Muscle layer of colon (tissue), 2 donors: ENCODE results near the gene GLRB.
"Not testable (repeated sequence)": the region's sequence is repeated elsewhere in the genome, so short reads cannot be mapped to it uniquely, and the experiment has no call there.

Source experiments
- H3K27ac ChIP-seq: one replicate; pipeline ENCODE4 v1.7.0; 2013; ENCODE audit warnings: low read depth, mild to moderate bottlenecking, low read length, moderate library complexity
- H3K27me3 ChIP-seq, 2 donors: one replicate each; pipeline ENCODE4 v1.7.0; 2013; ENCODE audit warnings: low read length in 2 of 2, mild to moderate bottlenecking in 2 of 2; ENCODE audit not compliant: insufficient read depth in 2 of 2, control insufficient read depth in 1 of 2
- H3K36me3 ChIP-seq: one replicate; pipeline ENCODE4 v1.7.0; 2013; ENCODE audit warnings: mild to moderate bottlenecking, low read length; ENCODE audit not compliant: insufficient read depth
- H3K4me1 ChIP-seq: one replicate; pipeline ENCODE4 v1.7.0; 2013; ENCODE audit warnings: mild to moderate bottlenecking, low read length; ENCODE audit not compliant: insufficient read depth
- H3K4me3 ChIP-seq, 2 donors: one replicate each; pipeline ENCODE4 v1.7.0; 2013; ENCODE audit warnings: low read length in 2 of 2, low read depth in 1 of 2, mild to moderate bottlenecking in 1 of 2, moderate library complexity in 1 of 2
- H3K9ac ChIP-seq: one replicate; pipeline ENCODE4 v1.7.0; 2013; ENCODE audit warnings: low read length
- H3K9me3 ChIP-seq: one replicate; pipeline ENCODE4 v1.7.0; 2013; ENCODE audit warnings: mild to moderate bottlenecking, low read length
- donor health status: abdominal sarcoma.
- donor health status: Adenocarcinoma of cecum.

GLRB gene

DNA sequence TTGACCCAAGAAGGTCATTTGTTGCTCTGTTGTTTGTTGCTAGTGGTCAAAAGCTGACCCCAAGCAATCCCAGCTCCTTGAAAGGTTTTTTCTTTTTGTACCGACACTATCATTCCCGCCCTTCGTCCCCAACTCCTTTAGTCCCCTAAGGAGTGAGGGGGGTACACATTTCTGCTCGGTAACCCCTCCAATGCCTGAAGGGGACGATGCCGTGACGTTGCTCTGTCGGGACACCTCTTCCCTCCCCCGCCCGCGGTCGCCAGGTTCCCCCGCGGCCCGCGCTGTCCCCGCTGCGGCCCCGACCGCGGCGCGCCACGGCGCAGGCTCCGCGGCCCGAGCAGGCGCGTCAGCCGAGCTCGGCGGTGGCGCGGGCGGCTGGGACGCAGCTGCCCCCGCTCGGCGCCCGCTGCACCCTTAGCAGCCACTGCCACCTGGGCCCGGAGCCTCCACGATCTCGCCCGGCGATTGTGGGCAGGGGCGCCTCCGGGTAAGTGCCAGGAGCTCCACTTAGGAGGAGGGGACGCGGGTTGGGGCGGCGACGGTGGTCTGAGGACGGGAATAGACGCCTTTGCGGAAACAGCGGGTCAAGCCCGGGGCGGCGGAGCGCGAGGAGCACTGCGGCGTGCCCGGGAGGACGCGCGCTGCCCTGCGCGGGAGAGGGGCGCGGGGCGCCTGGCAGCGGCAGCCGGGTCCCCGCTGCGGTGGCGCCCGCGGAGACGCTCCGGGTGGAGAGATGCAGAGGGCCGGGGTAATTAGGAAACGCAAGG is at the start of gene GLRB:
Gene GLRB (plus strand): TSS at position 340 of the 767 bp plus-strand sequence. CDS start 1,875 bp downstream, outside the sequence.
- Histone ChIP-seq H3K36me3 (no peaks in the 10 kb centered on the region), H3K4me3 (peak within 1 kb of the TSS; percentile 78 to 83), H3K27me3 (no peaks in the 10 kb centered on the region), H3K9ac (peak within 1 kb of the TSS; percentile 54), H3K4me1 (no peaks in the 10 kb centered on the region), H3K27ac (peak within 1 kb of the TSS; percentile 55), H3K9me3 (no peaks in the 10 kb centered on the region)

DNA sequence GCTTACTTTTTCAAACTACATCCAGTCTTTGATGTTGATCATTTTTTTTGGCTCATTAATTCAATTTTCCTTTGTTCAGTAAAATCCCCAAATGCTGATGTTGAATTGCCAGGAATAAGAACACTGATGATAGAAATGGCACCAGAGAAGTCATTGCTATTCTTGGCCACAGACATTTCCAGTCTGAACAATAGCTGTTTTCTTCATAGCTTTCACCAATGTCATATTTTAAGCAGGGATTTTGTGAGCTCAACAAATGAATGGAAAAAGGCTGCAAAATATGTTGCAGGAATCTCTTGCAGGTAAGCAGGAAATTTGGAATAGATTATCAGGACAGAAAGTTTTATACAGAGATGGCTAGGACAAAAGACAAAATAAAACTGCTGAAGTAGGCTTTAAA is 40.5 kb upstream of the GLRB start:
- Histone ChIP-seq H3K27me3 (no peaks in the 10 kb centered on the region), H3K27ac (no peak overlapping the region), H3K9me3 (no peaks in the 10 kb centered on the region), H3K36me3 (no peaks in the 10 kb centered on the region), H3K4me3 (no peak overlapping the region), H3K9ac (no peak overlapping the region), H3K4me1 (no peaks in the 10 kb centered on the region)

DNA sequence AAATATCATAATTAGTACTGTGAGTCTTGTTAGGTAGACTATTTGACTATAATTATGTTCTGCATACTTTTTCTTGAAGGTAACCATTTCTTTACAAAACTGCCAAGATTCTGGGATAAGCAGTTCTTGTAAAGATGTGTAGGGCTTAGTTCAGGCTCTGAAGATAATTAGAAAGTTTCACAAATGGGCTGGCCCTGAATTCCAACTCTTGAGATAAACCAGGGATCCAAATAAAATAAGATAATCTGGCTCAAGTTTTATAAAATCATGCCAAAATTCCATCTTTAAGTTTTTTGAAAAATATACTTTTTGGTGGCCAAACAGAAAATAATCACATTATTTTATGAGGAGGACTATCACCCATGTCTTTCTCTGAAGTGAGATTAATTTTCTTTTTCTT is 35.5 kb upstream of the GLRB start:
- H3K36me3 ChIP-seq = no peaks in the 10 kb centered on the region
- H3K4me1 ChIP-seq = no peaks in the 10 kb centered on the region
- no peak overlapping the region for H3K9ac ChIP-seq
- no peak overlapping the region for H3K4me3 ChIP-seq
- no peaks in the 10 kb centered on the region for H3K27me3 ChIP-seq
- H3K9me3 ChIP-seq = no peaks in the 10 kb centered on the region
- H3K27ac ChIP-seq = no peak overlapping the region

DNA sequence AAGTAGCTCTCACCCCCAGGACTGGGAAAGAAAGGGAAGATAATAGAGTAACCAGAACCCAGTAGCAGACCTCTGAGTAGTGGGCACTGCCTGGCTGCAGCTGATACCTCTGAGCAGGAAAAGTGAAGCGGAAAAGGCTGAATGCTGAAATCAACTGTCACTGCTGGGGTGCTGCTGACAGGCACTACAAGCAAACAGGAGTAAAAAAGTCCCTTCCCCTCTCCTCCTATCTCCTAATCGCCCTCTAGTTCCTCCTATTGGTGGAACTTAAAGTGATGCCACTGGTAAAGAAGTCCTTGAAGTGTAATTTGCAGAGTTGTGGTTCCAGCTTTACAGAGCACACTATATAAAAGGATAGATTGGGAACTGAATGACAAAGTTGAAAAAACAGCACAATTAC is 32.8 kb upstream of the GLRB start:
- no peaks in the 10 kb centered on the region for H3K4me1 ChIP-seq
- H3K36me3 ChIP-seq = no peaks in the 10 kb centered on the region
- no peak overlapping the region for H3K9ac ChIP-seq
- H3K27ac ChIP-seq = no peak overlapping the region
- no peaks in the 10 kb centered on the region for H3K9me3 ChIP-seq
- H3K4me3 ChIP-seq = no peak overlapping the region
- no peaks in the 10 kb centered on the region for H3K27me3 ChIP-seq

DNA sequence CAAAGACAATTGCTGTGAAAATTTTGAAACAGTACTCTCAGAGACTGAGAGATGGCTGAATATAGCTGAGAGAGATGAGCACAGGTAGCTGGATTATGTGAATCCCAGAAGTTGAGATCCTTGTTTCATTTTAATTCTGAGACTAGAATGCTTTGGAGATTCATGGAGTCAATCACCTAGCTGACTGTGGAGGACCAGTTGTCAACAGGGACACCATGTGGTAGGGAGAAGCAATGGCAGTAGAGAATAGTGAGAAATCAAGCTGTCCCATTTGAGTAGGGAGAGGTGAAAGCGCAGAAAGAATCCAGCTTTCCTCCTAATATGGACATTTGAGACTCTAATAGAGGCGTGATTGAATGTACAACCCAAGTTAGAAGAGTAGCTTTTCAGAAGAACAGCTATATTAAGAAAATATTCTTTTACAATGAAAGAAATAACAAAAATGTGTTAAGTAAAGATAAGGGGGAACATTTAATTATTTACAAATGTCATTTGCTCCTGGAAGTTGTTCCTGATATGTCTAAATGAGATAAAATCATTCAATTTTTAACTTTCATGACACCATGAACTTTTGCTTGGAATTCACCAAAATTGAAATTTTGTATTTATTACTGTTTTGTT is 30.3 kb upstream of the GLRB start:
- H3K9me3 ChIP-seq = no peaks in the 10 kb centered on the region
- no peaks in the 10 kb centered on the region for H3K4me1 ChIP-seq
- H3K27me3 ChIP-seq = no peaks in the 10 kb centered on the region
- H3K36me3 ChIP-seq = no peaks in the 10 kb centered on the region
- no peak overlapping the region for H3K9ac ChIP-seq
- no peak overlapping the region for H3K4me3 ChIP-seq
- no peak overlapping the region for H3K27ac ChIP-seq

DNA sequence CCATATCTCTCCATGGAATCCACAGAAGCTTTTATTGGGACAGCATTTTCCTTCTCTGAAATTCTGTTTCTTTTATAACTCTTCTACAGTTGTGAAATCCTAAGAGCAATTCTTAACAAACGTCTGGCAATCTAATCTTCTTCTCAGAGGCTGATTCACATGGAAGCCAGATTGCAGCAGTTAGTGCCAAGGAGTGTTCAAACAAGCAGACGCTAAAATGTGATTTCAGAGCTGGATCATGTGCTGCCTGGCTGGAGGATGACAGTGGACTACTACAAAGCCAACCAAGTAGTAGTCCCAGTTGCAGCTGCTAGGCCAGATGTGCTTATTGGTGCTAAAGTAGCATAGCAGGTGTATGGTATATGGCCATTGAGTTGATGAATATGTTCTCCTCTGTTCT is 27.7 kb upstream of the GLRB start:
- Histone ChIP-seq H3K4me1 (no peaks in the 10 kb centered on the region), H3K9me3 (no peaks in the 10 kb centered on the region), H3K36me3 (no peaks in the 10 kb centered on the region), H3K27ac (no peak overlapping the region), H3K9ac (no peak overlapping the region), H3K4me3 (no peak overlapping the region), H3K27me3 (no peaks in the 10 kb centered on the region)

DNA sequence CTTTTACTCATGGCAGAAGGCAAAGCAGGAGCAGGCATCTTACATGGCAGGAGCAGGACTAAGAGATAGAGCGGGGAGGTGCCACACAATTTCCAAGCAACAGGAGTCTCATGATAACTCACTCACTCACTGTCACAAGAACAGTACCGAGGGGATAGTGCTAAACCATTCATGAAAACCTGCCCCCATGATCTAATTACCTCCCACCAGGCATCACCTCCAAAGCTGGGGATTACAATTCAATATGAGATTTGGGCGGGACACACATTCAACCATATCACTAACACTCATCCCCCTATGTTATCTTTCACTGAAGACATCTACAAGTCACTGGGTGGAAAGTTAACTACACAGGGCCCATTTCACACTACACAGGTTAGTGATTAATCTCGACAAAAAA is 25.4 kb upstream of the GLRB start:
- Histone ChIP-seq H3K9ac (no peak overlapping the region), H3K4me1 (no peaks in the 10 kb centered on the region), H3K27me3 (no peaks in the 10 kb centered on the region)

DNA sequence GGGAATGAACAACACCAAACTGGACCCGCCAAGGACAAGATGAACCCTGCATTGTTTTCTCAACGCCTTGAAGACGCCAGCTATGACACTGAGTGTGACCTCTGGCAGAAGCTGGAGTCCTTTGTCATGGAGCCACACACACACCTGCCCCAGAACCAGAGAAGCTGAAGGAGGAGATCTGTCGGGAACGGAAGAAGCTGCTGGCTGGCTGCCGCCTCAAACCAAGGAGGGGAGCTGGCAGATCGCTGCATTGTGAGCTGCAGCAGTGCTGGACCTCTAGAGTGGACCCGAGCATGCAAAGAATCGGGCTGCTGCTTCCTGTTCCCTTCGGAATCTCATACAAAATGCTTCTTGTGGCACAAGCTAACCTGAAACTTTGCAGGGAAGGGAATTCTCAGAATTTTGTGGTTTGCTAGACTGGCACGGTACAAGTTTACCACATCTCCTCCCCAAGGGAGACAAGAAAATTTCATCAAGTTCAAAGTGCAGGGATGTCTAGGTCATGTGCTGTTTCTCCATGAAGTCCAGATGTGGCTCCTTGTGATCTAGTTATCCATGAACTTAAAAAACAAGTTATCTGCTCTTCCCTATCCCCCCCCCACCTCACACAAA is 23.4 kb upstream of the GLRB start:
- Histone ChIP-seq H3K36me3 (no peaks in the 10 kb centered on the region), H3K4me1 (no peaks in the 10 kb centered on the region), H3K9me3 (no peaks in the 10 kb centered on the region), H3K27ac (no peak overlapping the region), H3K4me3 (no peak overlapping the region), H3K27me3 (no peaks in the 10 kb centered on the region), H3K9ac (no peak overlapping the region)

More for the DNA sequence above, 25.4 kb upstream of the GLRB start:
- H3K4me3 ChIP-seq = no peak overlapping the region
- H3K27ac ChIP-seq = no peak overlapping the region
- no peaks in the 10 kb centered on the region for H3K9me3 ChIP-seq
- H3K36me3 ChIP-seq = no peaks in the 10 kb centered on the region

DNA sequence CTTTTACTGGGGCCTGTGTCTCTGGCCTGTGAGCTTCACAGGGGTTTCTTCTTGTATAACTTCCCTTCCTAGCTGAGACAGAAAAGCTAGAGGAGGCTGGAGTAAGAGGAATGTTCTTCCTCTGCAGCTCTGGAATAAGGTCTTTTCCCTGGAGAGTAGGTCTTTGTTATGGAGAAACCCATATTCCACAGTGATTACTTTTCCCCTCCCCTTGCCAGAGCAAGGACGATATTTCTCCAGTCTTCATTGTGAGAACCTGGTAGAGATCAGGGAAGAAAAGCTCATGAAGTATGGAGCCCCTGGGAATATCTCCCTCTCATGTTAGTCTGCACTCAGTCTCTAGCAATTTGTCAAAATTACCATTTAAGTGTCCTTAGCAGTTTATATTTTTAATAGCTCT is 18.7 kb upstream of the GLRB start:
- Histone ChIP-seq H3K9ac (no peak overlapping the region), H3K9me3 (no peaks in the 10 kb centered on the region), H3K4me1 (no peaks in the 10 kb centered on the region)

DNA sequence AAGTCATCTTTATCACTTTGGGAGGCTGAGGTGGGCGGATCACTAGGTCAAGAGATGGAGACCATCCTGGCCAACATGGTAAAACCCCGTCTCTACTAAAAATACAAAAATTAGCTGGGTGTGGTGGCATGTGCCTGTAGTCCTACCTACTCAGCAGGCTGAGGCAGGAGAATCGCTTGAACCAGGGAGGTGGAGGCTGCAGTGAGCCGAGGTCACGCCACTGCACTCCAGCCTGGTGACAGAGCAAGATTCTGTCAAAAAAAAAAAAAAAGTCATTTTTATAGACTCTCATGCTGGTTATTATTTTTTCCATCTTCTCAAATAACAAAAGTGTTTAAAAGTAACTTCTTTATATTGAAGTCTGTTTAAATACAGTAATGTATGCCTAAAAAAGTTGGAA is 17.1 kb upstream of the GLRB start:
- H3K4me3 ChIP-seq, H3K27me3 ChIP-seq, H3K9me3 ChIP-seq, H3K27ac ChIP-seq, H3K9ac ChIP-seq, H3K36me3 ChIP-seq, H3K4me1 ChIP-seq: not testable (repeated sequence)

More for the DNA sequence above, 18.7 kb upstream of the GLRB start:
- Histone ChIP-seq H3K27me3 (no peaks in the 10 kb centered on the region), H3K27ac (no peak overlapping the region), H3K4me3 (no peak overlapping the region), H3K36me3 (no peaks in the 10 kb centered on the region)

DNA sequence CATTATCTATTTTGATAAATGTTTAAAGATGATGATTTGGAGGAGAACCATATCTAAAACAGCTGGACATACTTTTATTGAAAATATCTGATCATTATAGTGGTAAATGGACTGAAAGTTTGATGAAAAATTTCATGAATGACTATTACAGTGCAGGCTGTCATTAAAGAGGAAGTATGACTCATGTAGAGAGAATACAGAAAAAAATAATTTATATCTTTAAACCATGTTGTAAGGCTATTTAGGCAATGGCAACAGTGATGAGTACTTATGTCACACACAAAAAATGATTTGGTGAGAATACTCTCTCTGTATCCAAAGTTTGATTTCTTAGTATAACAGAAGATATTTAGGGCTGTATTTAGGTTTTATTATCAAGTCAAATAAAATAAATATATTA is 3.9 kb upstream of the GLRB start:
- Histone ChIP-seq H3K4me3 (no peak overlapping the region), H3K36me3 (no peaks in the 10 kb centered on the region), H3K4me1 (no peaks in the 10 kb centered on the region), H3K27me3 (no peaks in the 10 kb centered on the region), H3K27ac (no peak overlapping the region), H3K9me3 (no peaks in the 10 kb centered on the region), H3K9ac (no peak overlapping the region)
